RWPE1 (cell line): ENCODE results near the gene GPX4.
A peak's percentile ranks its signal among the peaks of the same experiment; 100 is the strongest.

Experiments used
- CTCF ChIA-PET: fragments of 350-600 bp; sonication (Branson Sonifier 250); formaldehyde crosslinking; extraction: SDS; loops from one replicate; lab custom pipeline; 2021; lab: Yijun Ruan, JAX
- POLR2A ChIA-PET: fragments of 400-600 bp; formaldehyde crosslinking; extraction: SDS; loops from one replicate; lab custom pipeline; 2020; ENCODE audit warnings: antibody characterized with exemption; ENCODE audit not compliant: low non-redundant PET; lab: Yijun Ruan, JAX
- DNase-seq: peaks from one replicate; pipeline ENCODE4 v3.0.0; 2012; ENCODE audit warnings: low spot score
- H3K27ac ChIP-seq: fragments of 450-650 bp; 2 replicates; pipeline ENCODE4 v1.5.1; 2017
- TF ChIP-seq, protein P1 (sequence below): fragments of 450-650 bp; conservative IDR thresholded peaks from 2 replicates; pipeline ENCODE4 v1.5.1; 2017; ENCODE audit warnings: low read depth, mild to moderate bottlenecking

Gene GPX4

DNA sequence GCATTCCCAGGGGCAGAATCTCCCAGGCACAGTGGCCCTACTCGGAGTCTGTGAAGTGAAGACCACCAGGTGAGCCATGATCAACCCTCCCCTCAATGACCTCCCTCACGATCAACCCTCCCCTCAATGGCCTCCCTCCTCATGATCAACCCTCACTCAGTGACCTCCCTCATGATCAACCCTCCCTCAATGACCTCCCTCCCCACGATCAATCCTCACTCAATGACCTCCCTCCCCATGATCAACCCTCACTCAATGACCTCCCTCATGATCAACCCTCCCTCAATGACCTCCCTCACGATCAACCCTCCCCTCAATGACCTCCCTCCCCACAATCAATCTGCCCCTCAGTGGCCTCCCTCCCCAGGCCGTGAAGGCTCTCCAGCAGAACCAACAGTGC is 38.1 kb downstream of the GPX4 start:
- POLR2A ChIA-PET, result no interaction called here
- TF ChIP-seq, protein P1, sequence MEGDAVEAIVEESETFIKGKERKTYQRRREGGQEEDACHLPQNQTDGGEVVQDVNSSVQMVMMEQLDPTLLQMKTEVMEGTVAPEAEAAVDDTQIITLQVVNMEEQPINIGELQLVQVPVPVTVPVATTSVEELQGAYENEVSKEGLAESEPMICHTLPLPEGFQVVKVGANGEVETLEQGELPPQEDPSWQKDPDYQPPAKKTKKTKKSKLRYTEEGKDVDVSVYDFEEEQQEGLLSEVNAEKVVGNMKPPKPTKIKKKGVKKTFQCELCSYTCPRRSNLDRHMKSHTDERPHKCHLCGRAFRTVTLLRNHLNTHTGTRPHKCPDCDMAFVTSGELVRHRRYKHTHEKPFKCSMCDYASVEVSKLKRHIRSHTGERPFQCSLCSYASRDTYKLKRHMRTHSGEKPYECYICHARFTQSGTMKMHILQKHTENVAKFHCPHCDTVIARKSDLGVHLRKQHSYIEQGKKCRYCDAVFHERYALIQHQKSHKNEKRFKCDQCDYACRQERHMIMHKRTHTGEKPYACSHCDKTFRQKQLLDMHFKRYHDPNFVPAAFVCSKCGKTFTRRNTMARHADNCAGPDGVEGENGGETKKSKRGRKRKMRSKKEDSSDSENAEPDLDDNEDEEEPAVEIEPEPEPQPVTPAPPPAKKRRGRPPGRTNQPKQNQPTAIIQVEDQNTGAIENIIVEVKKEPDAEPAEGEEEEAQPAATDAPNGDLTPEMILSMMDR, result no peak
- CTCF ChIA-PET, result no interaction called here
- H3K27ac ChIP-seq, result peak overlapping the region; percentile 41; the same call in 1 of the 2 replicates
- no peak for DNase-seq

DNA sequence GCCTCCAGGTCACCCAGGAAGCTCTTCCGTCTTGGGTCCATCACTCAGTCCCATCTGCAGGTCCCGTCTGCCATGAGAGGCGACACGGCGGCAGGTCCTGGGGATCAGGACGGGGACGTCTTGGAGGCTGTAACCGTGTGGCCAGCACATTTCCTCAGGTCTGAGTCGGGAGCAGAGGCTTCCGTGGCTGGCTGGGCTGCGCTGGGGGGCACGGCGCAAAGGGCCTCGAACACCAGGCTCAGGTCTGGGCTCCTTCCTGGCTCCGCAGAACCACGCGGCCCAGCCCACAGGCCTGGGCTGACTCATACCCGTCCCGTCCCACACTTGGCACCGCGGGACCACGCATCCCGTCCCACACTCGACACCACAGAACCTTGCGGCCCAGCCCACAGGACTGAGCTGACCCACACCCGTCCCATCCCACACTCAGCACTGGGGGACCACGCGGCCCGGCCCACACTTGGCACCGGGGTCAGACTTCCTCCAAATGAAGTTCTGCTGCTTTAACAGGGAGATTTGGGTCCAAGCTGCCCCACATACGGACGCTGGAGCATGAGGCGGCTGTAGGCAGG is 40.1 kb downstream of the GPX4 start:
- DNase-seq, result no peak
- ChIA-PET POLR2A (no interaction called here), CTCF (no interaction called here)
- no peak overlapping the region for H3K27ac ChIP-seq
- TF ChIP-seq, protein P1, result no peak

DNA sequence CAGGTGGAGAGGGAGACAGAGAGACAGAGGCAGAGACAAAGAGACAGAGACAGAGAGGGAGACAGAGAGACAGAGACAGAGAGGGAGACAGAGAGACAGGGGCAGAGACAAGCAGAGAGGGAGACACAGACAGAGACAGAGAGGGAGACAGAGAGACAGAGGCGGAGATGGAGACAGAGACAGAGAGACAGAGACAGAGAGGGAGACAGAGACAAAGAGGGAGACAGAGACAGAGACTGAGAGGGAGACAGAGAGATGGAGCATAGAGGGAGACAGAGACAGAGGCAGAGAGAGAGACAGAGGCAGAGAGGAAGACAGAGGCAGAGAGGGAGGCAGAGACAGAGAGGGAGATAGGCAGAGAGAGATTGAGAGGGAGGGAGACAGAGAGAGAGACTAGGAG is 40.9 kb downstream of the GPX4 start:
- no peak for DNase-seq
- ChIA-PET CTCF (no interaction called here), POLR2A (no interaction called here)
- H3K27ac ChIP-seq, result peak overlapping the region; percentile 32
- TF ChIP-seq, protein P1, result no peak

DNA sequence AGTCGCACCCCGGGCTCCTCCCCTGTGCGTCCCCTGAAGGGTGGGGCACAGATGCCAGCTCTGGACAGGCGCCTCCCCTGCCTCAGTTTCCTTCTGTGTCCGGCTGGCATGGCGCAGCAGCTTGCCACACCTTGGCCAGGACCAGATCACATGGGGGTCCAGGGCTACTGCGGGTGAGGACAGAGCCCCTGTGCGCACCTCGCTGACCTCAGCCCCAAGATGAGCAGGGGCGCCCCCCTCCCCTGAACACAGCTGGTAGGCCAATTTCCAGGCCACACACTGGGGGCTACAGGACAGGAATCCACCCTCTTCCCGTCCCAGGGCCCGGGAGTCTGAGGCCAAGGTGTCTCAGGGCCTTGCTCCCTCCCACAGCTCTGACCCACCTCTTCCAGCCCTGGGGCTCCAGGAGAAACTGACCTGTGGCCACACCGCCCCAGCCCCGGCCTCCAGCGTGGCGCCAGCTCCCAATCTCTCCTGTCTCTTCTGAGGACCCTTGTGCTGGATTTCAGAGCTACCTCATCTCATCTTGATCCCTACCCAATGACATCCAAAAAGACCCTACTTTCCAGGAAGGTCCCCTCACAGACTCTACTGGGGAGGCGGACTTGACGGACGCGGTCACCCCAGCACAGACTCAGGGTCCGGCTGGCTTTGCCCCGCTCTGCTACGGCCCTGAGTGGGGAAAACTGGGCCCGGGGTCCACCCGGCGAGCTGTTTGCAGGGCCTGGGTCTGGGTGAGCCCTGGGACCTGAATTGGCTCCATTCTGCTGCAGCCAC is 42.0 kb downstream of the GPX4 start:
- CTCF ChIA-PET, result interaction anchor here (0.6 kb wide), 1 partner anchor 1931 kb away, joined by 3 read pairs; no protein-coding TSS in a partner anchor
- POLR2A ChIA-PET, result interaction anchor here (1.0 kb wide), 1 partner anchor 116 kb away, joined by 3 read pairs; no protein-coding TSS in a partner anchor
- no peak for DNase-seq
- H3K27ac ChIP-seq, result peak overlapping the region; percentile 32
- TF ChIP-seq, protein P1, result no peak

DNA sequence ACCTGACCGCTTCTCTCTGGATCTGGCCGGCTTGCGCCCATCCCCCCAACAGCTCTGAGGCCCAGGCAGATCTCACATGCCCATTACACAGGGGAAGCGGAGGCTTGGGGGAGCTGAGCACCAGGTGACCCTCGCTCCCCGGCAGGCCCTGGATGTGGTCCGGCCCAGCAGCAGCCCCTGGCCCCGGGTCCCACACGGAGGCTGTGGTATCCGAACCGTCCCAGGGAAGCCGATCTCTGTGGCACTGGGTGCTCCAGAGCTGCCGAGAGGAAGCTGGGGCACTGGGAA is 42.6 kb downstream of the GPX4 start:
- TF ChIP-seq, protein P1, result no peak
- POLR2A ChIA-PET, result interaction anchor here (1.0 kb wide), 1 partner anchor 116 kb away, joined by 3 read pairs; no protein-coding TSS in a partner anchor
- no peak for DNase-seq
- CTCF ChIA-PET, result interaction anchor here (0.6 to 0.7 kb wide), 2 partner anchors 49 to 1010 kb away, joined by 3 read pairs; no protein-coding TSS in a partner anchor
- H3K27ac ChIP-seq, result peak overlapping the region; percentile 32

DNA sequence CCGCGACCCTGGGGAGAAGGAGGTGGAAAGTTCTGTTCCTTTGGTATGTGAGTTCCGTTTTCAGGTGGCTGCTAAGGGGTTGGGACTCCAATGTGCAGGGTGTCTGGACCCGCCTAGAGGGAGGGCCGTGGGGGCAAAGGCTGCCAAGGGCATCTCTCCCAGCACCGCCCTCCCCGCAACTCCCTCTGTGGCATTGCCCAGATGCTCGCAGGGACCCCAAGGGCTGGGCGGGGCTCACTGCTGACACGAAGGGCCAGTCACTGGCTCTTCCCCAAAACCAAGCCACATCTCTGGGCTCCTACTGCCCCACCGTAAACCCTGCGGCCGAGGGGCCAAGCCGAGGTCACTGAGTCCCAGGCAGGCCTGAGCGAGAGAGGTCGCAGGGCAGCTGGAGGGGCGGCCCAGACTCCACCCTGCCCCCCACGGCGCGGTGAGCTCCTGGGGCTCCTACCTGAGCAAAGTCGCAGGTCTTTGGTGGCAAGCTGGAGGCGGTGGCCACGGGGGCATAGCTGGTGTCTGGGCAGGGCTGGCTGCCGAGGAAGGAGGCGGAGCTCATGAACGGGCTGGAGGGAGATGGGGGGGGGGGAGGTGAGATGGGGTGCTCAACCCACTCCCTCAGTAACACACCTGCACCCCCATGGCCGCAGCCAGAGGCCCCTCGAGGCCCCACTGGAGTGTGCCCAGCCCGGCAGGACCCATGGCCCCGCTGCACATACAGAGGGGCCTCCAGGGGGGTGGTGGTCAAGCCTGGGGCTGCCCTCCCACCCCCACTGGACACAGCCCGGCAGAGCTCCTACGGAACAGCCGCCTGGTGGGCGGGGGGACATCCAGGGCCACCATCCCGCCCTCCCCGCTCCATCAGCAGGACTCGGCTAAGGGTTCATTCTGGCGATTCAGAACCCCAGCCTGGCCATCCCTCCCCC is 43.3 kb downstream of the GPX4 start:
- POLR2A ChIA-PET, result interaction anchor here (0.6 to 1.0 kb wide), 3 partner anchors 56 to 128 kb away, joined by 3 to 6 read pairs (median 3); no protein-coding TSS in a partner anchor
- no peak for DNase-seq
- TF ChIP-seq, protein P1, result no peak

More for the DNA sequence above, 43.3 kb downstream of the GPX4 start:
- CTCF ChIA-PET, result interaction anchor here (0.5 to 0.7 kb wide), 3 partner anchors 21 to 1009 kb away, joined by 3 read pairs; no protein-coding TSS in a partner anchor
- peak overlapping the region; percentile 52 for H3K27ac ChIP-seq
